ENCODE measurements around the gene DCDC1.

- TF ChIP-seq BCOR (IDR thresholded peaks at IDR 0.05) (no peak), ZFP30 (CRISPR knock-in tag; IDR thresholded peaks at IDR 0.05; ENCODE audit: borderline replicate concordance) (no peak)
- TF ChIP-seq, protein P1, sequence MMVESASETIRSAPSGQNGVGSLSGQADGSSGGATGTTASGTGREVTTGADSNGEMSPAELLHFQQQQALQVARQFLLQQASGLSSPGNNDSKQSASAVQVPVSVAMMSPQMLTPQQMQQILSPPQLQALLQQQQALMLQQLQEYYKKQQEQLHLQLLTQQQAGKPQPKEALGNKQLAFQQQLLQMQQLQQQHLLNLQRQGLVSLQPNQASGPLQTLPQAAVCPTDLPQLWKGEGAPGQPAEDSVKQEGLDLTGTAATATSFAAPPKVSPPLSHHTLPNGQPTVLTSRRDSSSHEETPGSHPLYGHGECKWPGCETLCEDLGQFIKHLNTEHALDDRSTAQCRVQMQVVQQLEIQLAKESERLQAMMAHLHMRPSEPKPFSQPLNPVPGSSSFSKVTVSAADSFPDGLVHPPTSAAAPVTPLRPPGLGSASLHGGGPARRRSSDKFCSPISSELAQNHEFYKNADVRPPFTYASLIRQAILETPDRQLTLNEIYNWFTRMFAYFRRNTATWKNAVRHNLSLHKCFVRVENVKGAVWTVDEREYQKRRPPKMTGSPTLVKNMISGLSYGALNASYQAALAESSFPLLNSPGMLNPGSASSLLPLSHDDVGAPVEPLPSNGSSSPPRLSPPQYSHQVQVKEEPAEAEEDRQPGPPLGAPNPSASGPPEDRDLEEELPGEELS (CRISPR knock-in tag; IDR thresholded peaks at IDR 0.05; ENCODE audit: borderline replicate concordance): no peak
- TF ChIP-seq, protein P2, sequence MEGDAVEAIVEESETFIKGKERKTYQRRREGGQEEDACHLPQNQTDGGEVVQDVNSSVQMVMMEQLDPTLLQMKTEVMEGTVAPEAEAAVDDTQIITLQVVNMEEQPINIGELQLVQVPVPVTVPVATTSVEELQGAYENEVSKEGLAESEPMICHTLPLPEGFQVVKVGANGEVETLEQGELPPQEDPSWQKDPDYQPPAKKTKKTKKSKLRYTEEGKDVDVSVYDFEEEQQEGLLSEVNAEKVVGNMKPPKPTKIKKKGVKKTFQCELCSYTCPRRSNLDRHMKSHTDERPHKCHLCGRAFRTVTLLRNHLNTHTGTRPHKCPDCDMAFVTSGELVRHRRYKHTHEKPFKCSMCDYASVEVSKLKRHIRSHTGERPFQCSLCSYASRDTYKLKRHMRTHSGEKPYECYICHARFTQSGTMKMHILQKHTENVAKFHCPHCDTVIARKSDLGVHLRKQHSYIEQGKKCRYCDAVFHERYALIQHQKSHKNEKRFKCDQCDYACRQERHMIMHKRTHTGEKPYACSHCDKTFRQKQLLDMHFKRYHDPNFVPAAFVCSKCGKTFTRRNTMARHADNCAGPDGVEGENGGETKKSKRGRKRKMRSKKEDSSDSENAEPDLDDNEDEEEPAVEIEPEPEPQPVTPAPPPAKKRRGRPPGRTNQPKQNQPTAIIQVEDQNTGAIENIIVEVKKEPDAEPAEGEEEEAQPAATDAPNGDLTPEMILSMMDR (IDR thresholded peaks at IDR 0.05 in 2 of 3, conservative IDR thresholded peaks at IDR 0.05 in 1 of 3; ENCODE audit: insufficient read depth in 2 of 3, low read depth in 1 of 3, low read length in 3 of 3): peak; percentile 39 to 63 (median 55); a peak in 5 of 6 replicates
Observed at GRCh38 chr11:31106968-31107576, 262.5 kb downstream of the DCDC1 start.

Measured in K562 (cell line).